Upper lobe of left lung (tissue), 4 donors: ENCODE data around the gene FCGR1A.
"Not testable (repeated sequence)": the region's sequence is repeated elsewhere in the genome, so short reads cannot be mapped to it uniquely, and the experiment has no call there.

Source experiments
- CTCF ChIP-seq, 6 experiments: fragments of 450-650 bp in 4 of 6; fragments of 200-600 bp in 2 of 6; sonication (generic) in 2 of 6; IDR thresholded peaks; one replicate each; pipeline ENCODE4 v1.5.1; 2016 to 2019; ENCODE audit warnings: antibody characterized with exemption in 6 of 6
- EP300 ChIP-seq, 4 donors: sonication (generic); formaldehyde crosslinking; IDR thresholded peaks; one replicate each; pipeline ENCODE4 v1.5.1; 2017; ENCODE audit warnings: antibody characterized with exemption in 4 of 4, control low read depth in 2 of 4
- POLR2A ChIP-seq, 4 donors: fragments of 450-650 bp; IDR thresholded peaks; one replicate each; pipeline ENCODE4 v1.5.1; 2016 to 2017; ENCODE audit warnings: antibody characterized with exemption in 4 of 4, mild to moderate bottlenecking in 2 of 4

GRCh38 chr1:149740590-149741230 lies 41.8 kb upstream of the FCGR1A start:
- not testable (repeated sequence) for TF ChIP-seq CTCF, EP300, POLR2A (IDR thresholded peaks at IDR 0.05)
